Prostate gland (tissue), 2 donors: ENCODE measurements around the gene MPHOSPH8. TPM values are rescaled to one million over a fixed set of nuclear protein-coding genes. Genes with fewer than 3 reads are reported as not detected.

Experiments used
- DNase-seq: peaks from one replicate; pipeline ENCODE4 v3.0.0-alpha.2; 2019; ENCODE audit warnings: low spot score
- H3K27ac ChIP-seq, 2 donors: fragments of 200-600 bp; sonication (generic); 2 replicates each; pipeline ENCODE4 v1.5.1; 2017 to 2019
- H3K27me3 ChIP-seq: fragments of 200-600 bp; sonication (generic); replicated peaks from 2 replicates; pipeline ENCODE4 v1.5.1; 2019; ENCODE audit not compliant: insufficient read depth
- H3K36me3 ChIP-seq, 2 donors: fragments of 200-600 bp; sonication (generic); 1 replicate in 1 of 2; 2 replicates in 1 of 2; pipeline versions ENCODE4 v1.5.1 to v1.8.1; 2017 to 2019
- H3K4me1 ChIP-seq: fragments of 200-600 bp; sonication (generic); replicated peaks from 2 replicates; pipeline ENCODE4 v1.5.1; 2019
- H3K4me3 ChIP-seq, 2 donors: fragments of 200-600 bp; sonication (generic); 2 replicates each; pipeline ENCODE4 v1.5.1; 2017 to 2019
- H3K9me3 ChIP-seq: fragments of 200-600 bp; sonication (generic); 2 replicates; pipeline ENCODE4 v1.5.1; 2017
- CTCF ChIP-seq, 4 experiments: fragments of 200-600 bp in 2 of 4; fragments of 450-650 bp in 2 of 4; sonication (generic) in 2 of 4; IDR thresholded peaks; 1 replicate in 3 of 4; 2 replicates in 1 of 4; pipeline ENCODE4 v1.5.1; 2016 to 2019; ENCODE audit warnings: antibody characterized with exemption in 4 of 4, mild to moderate bottlenecking in 2 of 4, moderate library complexity in 2 of 4
- POLR2A ChIP-seq: fragments of 450-650 bp; IDR thresholded peaks from one replicate; pipeline ENCODE4 v1.6.1; 2016; ENCODE audit warnings: antibody characterized with exemption, mild to moderate bottlenecking
- POLR2AphosphoS5 ChIP-seq: sonication (generic); formaldehyde crosslinking; IDR thresholded peaks from one replicate; pipeline ENCODE4 v1.6.1; 2017; ENCODE audit warnings: antibody characterized with exemption
- WGBS: methylation state at CpG from one replicate; pipeline ENCODE4 v1.1.5; 2018; 5-methylcytosine and 5-hydroxymethylcytosine counted together
- intact Hi-C: fragments of 100-400 bp; cut with DNase I; formaldehyde crosslinking; loops from one replicate; pipeline ENCODE4 v1.14.2; 2022
- total RNA-seq, 2 donors: library from RNA; depleted of rRNA; stranded (reverse); fragments of >200 nt; gene quantifications; one replicate each; pipeline ENCODE4 v1.1.0, GENCODE V29; 2016

The MPHOSPH8 gene
- total RNA-seq: 10 to 100 TPM; 24.3 to 30.5 TPM

GRCh38 chr13:19633479-19634255 is at the start of gene MPHOSPH8:
Gene MPHOSPH8, plus strand, starts transcription at chr13:19633659. Its CDS starts 90 bp downstream, at chr13:19633749.
- Histone ChIP-seq H3K27ac (peak within 1 kb of the TSS; percentile 94), H3K36me3 (no peaks in the 10 kb centered on the region), H3K9me3 (no peaks in the 10 kb centered on the region), H3K4me3 (peak within 1 kb of the TSS; percentile 65 to 83), H3K27me3 (no peaks in the 10 kb centered on the region), H3K4me1 (peaks cover 9% of the 10 kb centered on the region)
- DNase-seq: peak; percentile 96
- TF ChIP-seq POLR2AphosphoS5 (peak; percentile 93), CTCF (IDR thresholded peaks at IDR 0.05) (peak in 1 of 4 experiments; percentile 21), POLR2A (peak; percentile 92)
- under 1% methylated on average over 58 of the region's 58 CpGs for WGBS
- intact Hi-C loops: loop anchor here (2.0 to 5.0 kb wide), 3 partner anchors 149 to 324 kb away; partner anchors contain the start of genes PSPC1, ZMYM2 and ZMYM5

- Histone ChIP-seq H3K4me1 (no peaks in the 10 kb centered on the region), H3K27me3 (no peaks in the 10 kb centered on the region), H3K9me3 (no peaks in the 10 kb centered on the region), H3K27ac (no peak overlapping the region), H3K36me3 (no peaks in the 10 kb centered on the region), H3K4me3 (no peak overlapping the region)
- intact Hi-C loops: no loop called here
- TF ChIP-seq POLR2AphosphoS5: no peak
- TF ChIP-seq CTCF (IDR thresholded peaks at IDR 0.05): no peak
- TF ChIP-seq POLR2A: no peak
- WGBS: 44% methylated on average over 17 of the region's 17 CpGs
- DNase-seq: no peak
These were observed 46.4 kb upstream of the MPHOSPH8 start for GRCh38 chr13:19586904-19587634.

GRCh38 chr13:19587635-19588300 is 45.7 kb upstream of the MPHOSPH8 start:
- Histone ChIP-seq H3K9me3 (no peaks in the 10 kb centered on the region), H3K36me3 (no peaks in the 10 kb centered on the region), H3K4me3 (no peak overlapping the region), H3K27ac (no peak overlapping the region), H3K27me3 (no peaks in the 10 kb centered on the region), H3K4me1 (no peaks in the 10 kb centered on the region)
- no peak for DNase-seq
- intact Hi-C loops: no loop called here
- TF ChIP-seq POLR2A (no peak), POLR2AphosphoS5 (no peak), CTCF (IDR thresholded peaks at IDR 0.05) (peak in 2 of 4 experiments; percentile 11 to 22)
- WGBS: 71% methylated on average over 9 of the region's 9 CpGs

- H3K9me3 ChIP-seq: no peaks in the 10 kb centered on the region
- DNase-seq: no peak
- TF ChIP-seq POLR2AphosphoS5 (no peak), CTCF (IDR thresholded peaks at IDR 0.05) (no peak), POLR2A (no peak)
- no peaks in the 10 kb centered on the region for H3K4me1 ChIP-seq
- intact Hi-C loops: no loop called here
- no peak overlapping the region for H3K27ac ChIP-seq
- H3K36me3 ChIP-seq: no peaks in the 10 kb centered on the region
- no peaks in the 10 kb centered on the region for H3K27me3 ChIP-seq
- WGBS: 84% methylated on average over 2 of the region's 2 CpGs
- H3K4me3 ChIP-seq: no peak overlapping the region
These were observed 44.1 kb upstream of the MPHOSPH8 start for GRCh38 chr13:19589312-19589711.
